Choroid plexus epithelial cell (primary cell): ENCODE data around the gene KLHL1.

Experiments used
- DNase-seq: peaks from one replicate; pipeline ENCODE4 v3.0.0-alpha.2; 2010; ENCODE audit warnings: low read depth
- H3K4me3 ChIP-seq: 2 replicates; pipeline ENCODE4 v1.5.1; 2011; ENCODE audit warnings: low read depth, mild to moderate bottlenecking, control low read depth, low read length, moderate library complexity
- TF ChIP-seq, protein P1 (sequence below): conservative IDR thresholded peaks from 2 replicates; pipeline ENCODE4 v1.5.1; 2011; ENCODE audit warnings: low read depth, mild to moderate bottlenecking, control low read depth, inconsistent platforms, low read length, moderate library complexity

The KLHL1 gene

GRCh38 chr13:69970520-69970919 lies 137.7 kb downstream of the KLHL1 start:
- TF ChIP-seq, protein P1, sequence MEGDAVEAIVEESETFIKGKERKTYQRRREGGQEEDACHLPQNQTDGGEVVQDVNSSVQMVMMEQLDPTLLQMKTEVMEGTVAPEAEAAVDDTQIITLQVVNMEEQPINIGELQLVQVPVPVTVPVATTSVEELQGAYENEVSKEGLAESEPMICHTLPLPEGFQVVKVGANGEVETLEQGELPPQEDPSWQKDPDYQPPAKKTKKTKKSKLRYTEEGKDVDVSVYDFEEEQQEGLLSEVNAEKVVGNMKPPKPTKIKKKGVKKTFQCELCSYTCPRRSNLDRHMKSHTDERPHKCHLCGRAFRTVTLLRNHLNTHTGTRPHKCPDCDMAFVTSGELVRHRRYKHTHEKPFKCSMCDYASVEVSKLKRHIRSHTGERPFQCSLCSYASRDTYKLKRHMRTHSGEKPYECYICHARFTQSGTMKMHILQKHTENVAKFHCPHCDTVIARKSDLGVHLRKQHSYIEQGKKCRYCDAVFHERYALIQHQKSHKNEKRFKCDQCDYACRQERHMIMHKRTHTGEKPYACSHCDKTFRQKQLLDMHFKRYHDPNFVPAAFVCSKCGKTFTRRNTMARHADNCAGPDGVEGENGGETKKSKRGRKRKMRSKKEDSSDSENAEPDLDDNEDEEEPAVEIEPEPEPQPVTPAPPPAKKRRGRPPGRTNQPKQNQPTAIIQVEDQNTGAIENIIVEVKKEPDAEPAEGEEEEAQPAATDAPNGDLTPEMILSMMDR, result no peak
- DNase-seq, result no peak
- H3K4me3 ChIP-seq, result no peak overlapping the region

- no peak overlapping the region for H3K4me3 ChIP-seq
Measured at GRCh38 chr13:69959046-69959445, 149.2 kb downstream of the KLHL1 start.

DNA sequence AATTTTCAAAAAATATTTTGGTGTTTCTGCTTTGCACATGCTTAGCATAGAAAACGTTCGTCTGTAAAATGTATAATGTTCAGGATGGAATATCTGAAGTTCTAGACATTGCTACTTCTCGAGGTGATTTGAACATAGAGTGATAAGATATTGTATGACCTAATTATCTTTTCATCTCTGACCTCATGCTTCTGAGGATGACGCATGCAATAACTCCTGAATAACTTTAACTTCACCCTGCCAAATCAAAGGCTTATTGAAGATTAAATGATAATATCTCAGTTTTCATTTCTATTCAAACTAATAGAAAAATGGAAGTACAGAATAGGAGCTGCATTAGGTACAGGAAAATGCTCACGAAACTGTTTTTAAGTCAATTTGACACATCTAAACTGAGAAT lies 151.4 kb downstream of the KLHL1 start:
- no peak for DNase-seq
- H3K4me3 ChIP-seq, result no peak overlapping the region
- TF ChIP-seq, protein P1, result no peak

More at GRCh38 chr13:69959046-69959445, 149.2 kb downstream of the KLHL1 start:
- TF ChIP-seq, protein P1, result no peak
- DNase-seq, result no peak

DNA sequence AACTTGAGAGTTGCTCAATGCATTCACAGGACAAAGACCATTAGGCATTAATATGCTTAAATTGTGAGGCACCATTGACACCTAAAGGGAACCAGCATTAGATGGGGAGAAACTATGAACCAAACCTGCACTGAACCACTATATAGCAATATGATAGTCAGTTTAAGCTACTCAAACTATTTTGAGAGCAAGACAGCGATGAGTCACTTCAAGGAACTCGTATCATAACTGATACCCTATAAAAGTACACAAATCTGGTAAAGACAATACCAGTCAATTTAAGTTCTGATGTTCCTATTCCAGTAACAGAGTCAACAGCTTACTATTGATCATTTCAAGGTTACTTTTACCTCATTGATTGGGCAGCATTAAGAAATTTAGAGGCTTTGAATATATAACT lies 151.9 kb downstream of the KLHL1 start:
- TF ChIP-seq, protein P1, result no peak
- H3K4me3 ChIP-seq, result no peak overlapping the region
- DNase-seq, result no peak

- no peak for DNase-seq
- TF ChIP-seq, protein P1, result no peak
- no peak overlapping the region for H3K4me3 ChIP-seq
Measured at GRCh38 chr13:69955271-69955670, 153.0 kb downstream of the KLHL1 start.

- H3K4me3 ChIP-seq, result no peak overlapping the region
- DNase-seq, result no peak
- TF ChIP-seq, protein P1, result no peak
Measured at GRCh38 chr13:69951412-69951811, 156.8 kb downstream of the KLHL1 start.

DNA sequence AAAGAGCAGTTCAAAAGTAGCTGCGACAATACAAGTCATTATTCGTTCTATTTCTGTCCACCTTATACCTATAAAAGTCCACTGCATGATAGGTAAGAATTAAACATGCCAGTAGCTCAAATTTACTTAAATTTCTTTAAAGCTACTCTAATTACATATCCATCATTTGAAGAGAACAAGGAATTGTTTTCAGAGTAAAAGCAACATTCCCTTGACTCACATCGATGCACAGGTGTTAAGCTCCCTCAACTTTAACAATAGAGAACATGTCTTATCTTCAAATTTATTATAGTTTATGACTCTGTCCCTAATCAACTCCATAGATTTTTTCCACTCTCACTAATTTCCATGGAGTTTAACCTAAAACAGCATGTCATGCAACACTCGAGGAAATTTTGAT lies 158.1 kb downstream of the KLHL1 start:
- TF ChIP-seq, protein P1, result no peak
- no peak for DNase-seq
- H3K4me3 ChIP-seq, result no peak overlapping the region
